ENCODE measurements around the gene TPPP.
A peak's percentile ranks its signal among the peaks of the same experiment; 100 is the strongest.

TPPP gene

GRCh38 chr5:617896-618295 lies 75.3 kb downstream of the TPPP start:
- peaks cover 75% of the 10 kb centered on the region for H3K36me3 ChIP-seq (ENCODE audit: low read depth)
- no peak overlapping the region for H3K4me3 ChIP-seq (ENCODE audit: severe bottlenecking)
- H3K27ac ChIP-seq (ENCODE audit: poor library complexity, severe bottlenecking) = no peak overlapping the region
- peaks cover 5% of the 10 kb centered on the region for H3K4me1 ChIP-seq (ENCODE audit: insufficient read depth, poor library complexity, severe bottlenecking)
- no peaks in the 10 kb centered on the region for H3K27me3 ChIP-seq (ENCODE audit: insufficient read depth, poor library complexity, severe bottlenecking)
- no peak for TF ChIP-seq CTCF (IDR thresholded peaks at IDR 0.05; ENCODE audit: poor library complexity, severe bottlenecking)
- peaks cover 9% of the 10 kb centered on the region for H3K9me3 ChIP-seq (ENCODE audit: severe bottlenecking)
- DNase-seq (ENCODE audit: low spot score) (peak; percentile 20), ATAC-seq (ENCODE audit: low read depth) (no peak)

GRCh38 chr5:616484-617039 lies 76.6 kb downstream of the TPPP start:
- no peak for ATAC-seq (ENCODE audit: low read depth)

GRCh38 chr5:612498-613424 lies 80.4 kb downstream of the TPPP start:
- Histone ChIP-seq H3K9me3 (ENCODE audit: severe bottlenecking) (peaks cover 9% of the 10 kb centered on the region), H3K27me3 (ENCODE audit: insufficient read depth, poor library complexity, severe bottlenecking) (no peaks in the 10 kb centered on the region), H3K27ac (ENCODE audit: poor library complexity, severe bottlenecking) (peak overlapping the region; percentile 51), H3K4me3 (ENCODE audit: severe bottlenecking) (peak overlapping the region; percentile 79), H3K36me3 (ENCODE audit: low read depth) (peaks cover 31% of the 10 kb centered on the region), H3K4me1 (ENCODE audit: insufficient read depth, poor library complexity, severe bottlenecking) (peaks cover 5% of the 10 kb centered on the region)
- DNase-seq (ENCODE audit: low spot score) = peak; percentile 73
- peak; percentile 46 for ATAC-seq (ENCODE audit: low read depth)
- TF ChIP-seq CTCF (IDR thresholded peaks at IDR 0.05; ENCODE audit: poor library complexity, severe bottlenecking) = no peak

More at GRCh38 chr5:616484-617039, 76.6 kb downstream of the TPPP start:
- H3K27ac ChIP-seq (ENCODE audit: poor library complexity, severe bottlenecking) = no peak overlapping the region
- peak; percentile 55 for DNase-seq (ENCODE audit: low spot score)
- no peak for TF ChIP-seq CTCF (IDR thresholded peaks at IDR 0.05; ENCODE audit: poor library complexity, severe bottlenecking)
- peaks cover 9% of the 10 kb centered on the region for H3K9me3 ChIP-seq (ENCODE audit: severe bottlenecking)
- no peak overlapping the region for H3K4me3 ChIP-seq (ENCODE audit: severe bottlenecking)
- peaks cover 69% of the 10 kb centered on the region for H3K36me3 ChIP-seq (ENCODE audit: low read depth)
- peaks cover 5% of the 10 kb centered on the region for H3K4me1 ChIP-seq (ENCODE audit: insufficient read depth, poor library complexity, severe bottlenecking)
- no peaks in the 10 kb centered on the region for H3K27me3 ChIP-seq (ENCODE audit: insufficient read depth, poor library complexity, severe bottlenecking)

GRCh38 chr5:611731-612486 lies 81.2 kb downstream of the TPPP start, which contains the start of gene CEP72:
Gene CEP72 (plus strand): TSS chr5:612340. CDS start chr5:612362, 22 bp downstream.
- peak; percentile 83 for ATAC-seq (ENCODE audit: low read depth)
- H3K9me3 ChIP-seq (ENCODE audit: severe bottlenecking) = peaks cover 9% of the 10 kb centered on the region

More at GRCh38 chr5:611731-612486, 81.2 kb downstream of the TPPP start, which contains the start of gene CEP72:
- Histone ChIP-seq H3K4me1 (ENCODE audit: insufficient read depth, poor library complexity, severe bottlenecking) (peaks cover 5% of the 10 kb centered on the region), H3K27ac (ENCODE audit: poor library complexity, severe bottlenecking) (peak within 1 kb of the TSS; percentile 51), H3K27me3 (ENCODE audit: insufficient read depth, poor library complexity, severe bottlenecking) (no peaks in the 10 kb centered on the region), H3K36me3 (ENCODE audit: low read depth) (peaks cover 22% of the 10 kb centered on the region), H3K4me3 (ENCODE audit: severe bottlenecking) (peak within 1 kb of the TSS; percentile 79)
- DNase-seq (ENCODE audit: low spot score) = peak; percentile 89
- no peak for TF ChIP-seq CTCF (IDR thresholded peaks at IDR 0.05; ENCODE audit: poor library complexity, severe bottlenecking)
